DOHH2 (cell line): ENCODE data around the gene RTP4.

ENCODE experiments used
- H3F3A ChIP-seq: fragments of 200-600 bp; sonication (generic), shearing (Covaris generic); 2 replicates; pipeline ENCODE4 v1.6.0; 2016; ENCODE audit warnings: antibody characterized with exemption, mild to moderate bottlenecking; ENCODE audit not compliant: control insufficient read depth, insufficient read depth
- H3K27ac ChIP-seq: fragments of 200-600 bp; sonication (generic); 2 replicates; pipeline ENCODE4 v1.5.1; 2014; ENCODE audit warnings: low read depth, mild to moderate bottlenecking, low read length, moderate library complexity
- H3K27me3 ChIP-seq: fragments of 200-600 bp; sonication (generic); 2 replicates; pipeline ENCODE4 v1.6.1; 2014; ENCODE audit warnings: mild to moderate bottlenecking, low read length, mixed read lengths; ENCODE audit not compliant: control insufficient read depth
- H3K36me3 ChIP-seq: fragments of 200-600 bp; sonication (generic); 2 replicates; pipeline ENCODE4 v1.6.1; 2014; ENCODE audit warnings: mild to moderate bottlenecking, low read length, moderate library complexity, mixed read lengths; ENCODE audit not compliant: control insufficient read depth
- H3K4me1 ChIP-seq: fragments of 200-600 bp; sonication (generic); 2 replicates; pipeline ENCODE4 v1.6.1; 2014; ENCODE audit warnings: mild to moderate bottlenecking, low read length, mixed read lengths; ENCODE audit not compliant: control insufficient read depth
- H3K4me2 ChIP-seq: fragments of 200-600 bp; sonication (generic); 2 replicates; pipeline ENCODE4 v1.6.0; 2014; ENCODE audit warnings: mild to moderate bottlenecking, low read length, moderate library complexity
- H3K4me3 ChIP-seq: fragments of 200-600 bp; sonication (generic); 2 replicates; pipeline ENCODE4 v1.5.1; 2014; ENCODE audit warnings: mild to moderate bottlenecking, low read length, mixed read lengths
- H3K79me2 ChIP-seq: fragments of 200-600 bp; sonication (generic); 2 replicates; pipeline ENCODE4 v1.6.1; 2014; ENCODE audit warnings: mild to moderate bottlenecking, low read length, mixed read lengths; ENCODE audit not compliant: control insufficient read depth
- H3K9me2 ChIP-seq: fragments of 200-600 bp; sonication (generic); replicated peaks from 2 replicates; pipeline ENCODE4 v1.6.1; 2014; ENCODE audit warnings: mild to moderate bottlenecking, low read length, mixed read lengths; ENCODE audit not compliant: control insufficient read depth
- H3K9me3 ChIP-seq: fragments of 200-600 bp; sonication (generic); 2 replicates; pipeline ENCODE4 v1.6.1; 2014; ENCODE audit warnings: antibody characterized with exemption, low read length, mixed read lengths; ENCODE audit not compliant: control insufficient read depth, insufficient read depth
- H4K20me1 ChIP-seq: fragments of 200-600 bp; sonication (generic); 2 replicates; pipeline ENCODE4 v1.6.0; 2014; ENCODE audit warnings: low read depth, mild to moderate bottlenecking, antibody characterized with exemption, low read length, moderate library complexity; ENCODE audit not compliant: control insufficient read depth, insufficient read depth
- CTCF ChIP-seq: fragments of 200-600 bp; sonication (generic); IDR thresholded peaks from one replicate; pipeline ENCODE4 v1.5.1; 2014; ENCODE audit warnings: antibody characterized with exemption, mild to moderate bottlenecking, low read depth, low read length; ENCODE audit not compliant: poor library complexity, severe bottlenecking
- EZH2phosphoT487 ChIP-seq: fragments of 200-600 bp; sonication (generic); IDR thresholded peaks from 2 replicates; pipeline ENCODE4 v1.6.1; 2017; ENCODE audit warnings: borderline replicate concordance, mild to moderate bottlenecking, antibody characterized with exemption, low read length, moderate library complexity, mixed read lengths

Gene RTP4

GRCh38 chr3:187352581-187353575 is 15.3 kb upstream of the RTP4 start:
- H3K79me2 ChIP-seq: no peaks in the 10 kb centered on the region
- no peaks in the 10 kb centered on the region for H3F3A ChIP-seq
- no peak for TF ChIP-seq CTCF
- TF ChIP-seq EZH2phosphoT487: no peak
- H4K20me1 ChIP-seq: no peaks in the 10 kb centered on the region
- H3K9me2 ChIP-seq: no peaks in the 10 kb centered on the region
- no peaks in the 10 kb centered on the region for H3K36me3 ChIP-seq
- H3K27me3 ChIP-seq: no peaks in the 10 kb centered on the region
- H3K9me3 ChIP-seq: no peaks in the 10 kb centered on the region
- H3K4me3 ChIP-seq: no peak overlapping the region
- H3K4me1 ChIP-seq: no peaks in the 10 kb centered on the region
- no peak overlapping the region for H3K27ac ChIP-seq
- no peak overlapping the region for H3K4me2 ChIP-seq

GRCh38 chr3:187358068-187358467 is 10.1 kb upstream of the RTP4 start:
- Histone ChIP-seq H3K4me3 (no peak overlapping the region), H3K36me3 (no peaks in the 10 kb centered on the region), H3K27ac (no peak overlapping the region), H4K20me1 (no peaks in the 10 kb centered on the region), H3K27me3 (0 out of 2 replicates have a peak, but pooled peaks cover 2% of the 10 kb centered on the region), H3K79me2 (no peaks in the 10 kb centered on the region), H3F3A (no peaks in the 10 kb centered on the region), H3K4me2 (no peak overlapping the region), H3K9me3 (no peaks in the 10 kb centered on the region), H3K9me2 (no peaks in the 10 kb centered on the region), H3K4me1 (no peaks in the 10 kb centered on the region)
- no peak for TF ChIP-seq CTCF
- TF ChIP-seq EZH2phosphoT487: no peak

- Histone ChIP-seq H4K20me1 (no peaks in the 10 kb centered on the region), H3K79me2 (no peaks in the 10 kb centered on the region), H3K27ac (no peak overlapping the region), H3K4me1 (no peaks in the 10 kb centered on the region), H3K4me3 (no peak overlapping the region), H3K9me3 (no peaks in the 10 kb centered on the region), H3F3A (no peaks in the 10 kb centered on the region), H3K9me2 (no peaks in the 10 kb centered on the region), H3K36me3 (no peaks in the 10 kb centered on the region), H3K27me3 (0 out of 2 replicates have a peak, but pooled peaks cover 2% of the 10 kb centered on the region), H3K4me2 (no peak overlapping the region)
- no peak for TF ChIP-seq EZH2phosphoT487
- no peak for TF ChIP-seq CTCF
Observed at GRCh38 chr3:187359798-187360486, 8.2 kb upstream of the RTP4 start.
